ENCODE results near the gene ASRGL1.

ASRGL1 gene

GRCh38 chr11:62404435-62404834 is 67.2 kb downstream of the ASRGL1 start:
- Histone ChIP-seq H4K5ac (ENCODE audit: low read length) (no peak overlapping the region), H3K27me3 (ENCODE audit: insufficient read depth, low read length, poor library complexity) (no peaks in the 10 kb centered on the region), H2AK5ac (ENCODE audit: low read length) (no peak overlapping the region), H3K36me3 (ENCODE audit: control insufficient read depth, insufficient read depth, low read length) (no peaks in the 10 kb centered on the region), H2BK120ac (ENCODE audit: low read depth, low read length) (no peak overlapping the region), H3K9ac (ENCODE audit: low read length) (no peak overlapping the region), H4K8ac (ENCODE audit: low read depth, low read length) (no peak overlapping the region), H2BK5ac (ENCODE audit: low read length) (no peak overlapping the region), H3K27ac (ENCODE audit: low read depth, low read length) (no peak overlapping the region), H3K4me2 (ENCODE audit: low read length) (no peak overlapping the region), H3K79me2 (ENCODE audit: control insufficient read depth, insufficient read depth, low read length) (no peaks in the 10 kb centered on the region), H3K23ac (ENCODE audit: low read length) (no peak overlapping the region), H3K18ac (ENCODE audit: low read length) (no peak overlapping the region), H3K4ac (ENCODE audit: low read depth, low read length) (peak overlapping the region; percentile 29), H3K79me1 (ENCODE audit: low read length) (no peaks in the 10 kb centered on the region), H3K56ac (ENCODE audit: low read length) (no peak overlapping the region), H2BK15ac (replicated peaks; ENCODE audit: low read depth) (no peak overlapping the region), H3K4me1 (ENCODE audit: control insufficient read depth, low read depth, low read length) (no peaks in the 10 kb centered on the region), H3K4me3 (ENCODE audit: low read length) (no peak overlapping the region)
- WGBS (ENCODE audit: extremely low coverage, insufficient coverage, low lambda C conversion rate), result no CpG with 5 or more reads among the region's 6 CpGs
- no peak for DNase-seq

- Histone ChIP-seq H4K8ac (ENCODE audit: low read depth, low read length) (no peak overlapping the region), H3K4ac (ENCODE audit: low read depth, low read length) (peak overlapping the region; percentile 29), H3K4me3 (ENCODE audit: low read length) (no peak overlapping the region), H3K4me1 (ENCODE audit: control insufficient read depth, low read depth, low read length) (no peaks in the 10 kb centered on the region), H3K18ac (ENCODE audit: low read length) (no peak overlapping the region), H3K27me3 (ENCODE audit: insufficient read depth, low read length, poor library complexity) (no peaks in the 10 kb centered on the region), H2BK15ac (replicated peaks; ENCODE audit: low read depth) (no peak overlapping the region), H3K56ac (ENCODE audit: low read length) (no peak overlapping the region), H3K79me1 (ENCODE audit: low read length) (no peaks in the 10 kb centered on the region), H3K9ac (ENCODE audit: low read length) (no peak overlapping the region), H3K23ac (ENCODE audit: low read length) (no peak overlapping the region), H2BK5ac (ENCODE audit: low read length) (no peak overlapping the region), H3K27ac (ENCODE audit: low read depth, low read length) (no peak overlapping the region), H4K5ac (ENCODE audit: low read length) (no peak overlapping the region), H2BK120ac (ENCODE audit: low read depth, low read length) (no peak overlapping the region), H3K4me2 (ENCODE audit: low read length) (no peak overlapping the region), H3K79me2 (ENCODE audit: control insufficient read depth, insufficient read depth, low read length) (no peaks in the 10 kb centered on the region), H3K36me3 (ENCODE audit: control insufficient read depth, insufficient read depth, low read length) (no peaks in the 10 kb centered on the region), H2AK5ac (ENCODE audit: low read length) (no peak overlapping the region)
- no CpG with 5 or more reads among the region's 5 CpGs for WGBS (ENCODE audit: extremely low coverage, insufficient coverage, low lambda C conversion rate)
- DNase-seq, result no peak
These were observed 67.7 kb downstream of the ASRGL1 start for GRCh38 chr11:62404901-62405300.

- Histone ChIP-seq H3K4ac (ENCODE audit: low read depth, low read length) (no peak overlapping the region), H3K56ac (ENCODE audit: low read length) (no peak overlapping the region), H2BK15ac (replicated peaks; ENCODE audit: low read depth) (no peak overlapping the region), H3K27me3 (ENCODE audit: insufficient read depth, low read length, poor library complexity) (no peaks in the 10 kb centered on the region), H3K79me2 (ENCODE audit: control insufficient read depth, insufficient read depth, low read length) (no peaks in the 10 kb centered on the region), H3K18ac (ENCODE audit: low read length) (no peak overlapping the region), H3K36me3 (ENCODE audit: control insufficient read depth, insufficient read depth, low read length) (no peaks in the 10 kb centered on the region), H4K8ac (ENCODE audit: low read depth, low read length) (no peak overlapping the region), H3K9ac (ENCODE audit: low read length) (no peak overlapping the region), H2BK5ac (ENCODE audit: low read length) (no peak overlapping the region), H3K4me1 (ENCODE audit: control insufficient read depth, low read depth, low read length) (no peaks in the 10 kb centered on the region), H3K27ac (ENCODE audit: low read depth, low read length) (no peak overlapping the region), H3K4me2 (ENCODE audit: low read length) (no peak overlapping the region), H4K5ac (ENCODE audit: low read length) (no peak overlapping the region), H3K23ac (ENCODE audit: low read length) (no peak overlapping the region), H3K4me3 (ENCODE audit: low read length) (no peak overlapping the region), H2AK5ac (ENCODE audit: low read length) (no peak overlapping the region), H3K79me1 (ENCODE audit: low read length) (no peaks in the 10 kb centered on the region), H2BK120ac (ENCODE audit: low read depth, low read length) (no peak overlapping the region)
- no peak for DNase-seq
- WGBS (ENCODE audit: extremely low coverage, insufficient coverage, low lambda C conversion rate), result no CpG with 5 or more reads among the region's 4 CpGs
These were observed 68.8 kb downstream of the ASRGL1 start for GRCh38 chr11:62406034-62406433.

GRCh38 chr11:62409831-62410230 is 72.6 kb downstream of the ASRGL1 start:
- H2BK15ac ChIP-seq (replicated peaks; ENCODE audit: low read depth), result no peak overlapping the region
- H3K4me3 ChIP-seq (ENCODE audit: low read length), result no peak overlapping the region
- H3K4ac ChIP-seq (ENCODE audit: low read depth, low read length), result no peak overlapping the region
- H2BK120ac ChIP-seq (ENCODE audit: low read depth, low read length), result no peak overlapping the region
- H4K8ac ChIP-seq (ENCODE audit: low read depth, low read length), result no peak overlapping the region
- no peak overlapping the region for H3K4me2 ChIP-seq (ENCODE audit: low read length)
- no peaks in the 10 kb centered on the region for H3K4me1 ChIP-seq (ENCODE audit: control insufficient read depth, low read depth, low read length)
- H4K5ac ChIP-seq (ENCODE audit: low read length), result no peak overlapping the region
- H2AK5ac ChIP-seq (ENCODE audit: low read length), result no peak overlapping the region
- no peaks in the 10 kb centered on the region for H3K79me2 ChIP-seq (ENCODE audit: control insufficient read depth, insufficient read depth, low read length)
- no CpG with 5 or more reads among the region's 8 CpGs for WGBS (ENCODE audit: extremely low coverage, insufficient coverage, low lambda C conversion rate)
- no peaks in the 10 kb centered on the region for H3K27me3 ChIP-seq (ENCODE audit: insufficient read depth, low read length, poor library complexity)
- no peak overlapping the region for H3K18ac ChIP-seq (ENCODE audit: low read length)
- H2BK5ac ChIP-seq (ENCODE audit: low read length), result no peak overlapping the region
- no peak for DNase-seq
- H3K9ac ChIP-seq (ENCODE audit: low read length), result no peak overlapping the region
- no peaks in the 10 kb centered on the region for H3K79me1 ChIP-seq (ENCODE audit: low read length)
- no peak overlapping the region for H3K23ac ChIP-seq (ENCODE audit: low read length)
- H3K36me3 ChIP-seq (ENCODE audit: control insufficient read depth, insufficient read depth, low read length), result no peaks in the 10 kb centered on the region
- H3K27ac ChIP-seq (ENCODE audit: low read depth, low read length), result no peak overlapping the region
- no peak overlapping the region for H3K56ac ChIP-seq (ENCODE audit: low read length)

GRCh38 chr11:62410972-62411371 is 73.7 kb downstream of the ASRGL1 start:
- Histone ChIP-seq H2AK5ac (ENCODE audit: low read length) (no peak overlapping the region), H3K23ac (ENCODE audit: low read length) (peak overlapping the region; percentile 45), H2BK120ac (ENCODE audit: low read depth, low read length) (no peak overlapping the region), H3K4me1 (ENCODE audit: control insufficient read depth, low read depth, low read length) (no peaks in the 10 kb centered on the region), H3K36me3 (ENCODE audit: control insufficient read depth, insufficient read depth, low read length) (no peaks in the 10 kb centered on the region), H2BK5ac (ENCODE audit: low read length) (no peak overlapping the region), H2BK15ac (replicated peaks; ENCODE audit: low read depth) (no peak overlapping the region), H3K18ac (ENCODE audit: low read length) (no peak overlapping the region), H4K5ac (ENCODE audit: low read length) (no peak overlapping the region), H3K4me2 (ENCODE audit: low read length) (no peak overlapping the region), H3K4me3 (ENCODE audit: low read length) (no peak overlapping the region), H3K4ac (ENCODE audit: low read depth, low read length) (no peak overlapping the region), H3K79me2 (ENCODE audit: control insufficient read depth, insufficient read depth, low read length) (no peaks in the 10 kb centered on the region), H3K56ac (ENCODE audit: low read length) (no peak overlapping the region), H3K27ac (ENCODE audit: low read depth, low read length) (no peak overlapping the region), H4K8ac (ENCODE audit: low read depth, low read length) (no peak overlapping the region), H3K79me1 (ENCODE audit: low read length) (no peaks in the 10 kb centered on the region), H3K9ac (ENCODE audit: low read length) (no peak overlapping the region), H3K27me3 (ENCODE audit: insufficient read depth, low read length, poor library complexity) (no peaks in the 10 kb centered on the region)
- no peak for DNase-seq
- no CpG with 5 or more reads among the region's 8 CpGs for WGBS (ENCODE audit: extremely low coverage, insufficient coverage, low lambda C conversion rate)

GRCh38 chr11:62411524-62411923 is 74.3 kb downstream of the ASRGL1 start:
- H3K4me1 ChIP-seq (ENCODE audit: control insufficient read depth, low read depth, low read length), result no peaks in the 10 kb centered on the region
- no peak overlapping the region for H3K23ac ChIP-seq (ENCODE audit: low read length)
- H3K56ac ChIP-seq (ENCODE audit: low read length), result no peak overlapping the region
- no peak overlapping the region for H4K5ac ChIP-seq (ENCODE audit: low read length)
- H3K27ac ChIP-seq (ENCODE audit: low read depth, low read length), result no peak overlapping the region
- no CpG with 5 or more reads among the region's 5 CpGs for WGBS (ENCODE audit: extremely low coverage, insufficient coverage, low lambda C conversion rate)
- H3K18ac ChIP-seq (ENCODE audit: low read length), result no peak overlapping the region
- no peaks in the 10 kb centered on the region for H3K79me1 ChIP-seq (ENCODE audit: low read length)
- H2BK120ac ChIP-seq (ENCODE audit: low read depth, low read length), result no peak overlapping the region
- no peak overlapping the region for H2BK15ac ChIP-seq (replicated peaks; ENCODE audit: low read depth)
- no peak for DNase-seq
- H3K4me3 ChIP-seq (ENCODE audit: low read length), result no peak overlapping the region
- no peak overlapping the region for H2BK5ac ChIP-seq (ENCODE audit: low read length)
- H3K79me2 ChIP-seq (ENCODE audit: control insufficient read depth, insufficient read depth, low read length), result no peaks in the 10 kb centered on the region
- H3K36me3 ChIP-seq (ENCODE audit: control insufficient read depth, insufficient read depth, low read length), result no peaks in the 10 kb centered on the region
- no peaks in the 10 kb centered on the region for H3K27me3 ChIP-seq (ENCODE audit: insufficient read depth, low read length, poor library complexity)
- no peak overlapping the region for H2AK5ac ChIP-seq (ENCODE audit: low read length)
- H4K8ac ChIP-seq (ENCODE audit: low read depth, low read length), result no peak overlapping the region
- H3K9ac ChIP-seq (ENCODE audit: low read length), result no peak overlapping the region
- no peak overlapping the region for H3K4me2 ChIP-seq (ENCODE audit: low read length)
- no peak overlapping the region for H3K4ac ChIP-seq (ENCODE audit: low read depth, low read length)

Data from mesendoderm (in vitro differentiated cells).